NCI-H526 (cell line): ENCODE measurements around the gene PRKAB1.
"Not testable (repeated sequence)": the region's sequence is repeated elsewhere in the genome, so short reads cannot be mapped to it uniquely, and the experiment has no call there.

ENCODE experiments used
- DNase-seq, 2 experiments: peaks; one replicate each; lab custom pipeline; 2025; lab: John Stamatoyannopoulos, UW

Gene PRKAB1

GRCh38 chr12:119667577-119668323 lies at the start of gene PRKAB1:
PRKAB1 (plus strand) TSS chr12:119668133; CDS start chr12:119668245, 112 bp downstream.
- peak; percentile 96 to 99 for DNase-seq

- DNase-seq, result not testable (repeated sequence)
Measured at GRCh38 chr12:119618328-119618896, 49.5 kb upstream of the PRKAB1 start.

GRCh38 chr12:119620490-119620889 lies 47.4 kb upstream of the PRKAB1 start:
- no peak for DNase-seq

- DNase-seq, result no peak
Measured at GRCh38 chr12:119621878-119622277, 46.1 kb upstream of the PRKAB1 start.

GRCh38 chr12:119624966-119625365 lies 43.0 kb upstream of the PRKAB1 start:
- DNase-seq, result no peak

GRCh38 chr12:119627019-119627643 lies 40.8 kb upstream of the PRKAB1 start:
- no peak for DNase-seq

- no peak for DNase-seq
Measured at GRCh38 chr12:119627686-119628085, 40.2 kb upstream of the PRKAB1 start.

- DNase-seq, result no peak
Measured at GRCh38 chr12:119630223-119630780, 37.6 kb upstream of the PRKAB1 start.

- DNase-seq, result no peak
Measured at GRCh38 chr12:119630962-119631550, 36.9 kb upstream of the PRKAB1 start.

- DNase-seq, result no peak
Measured at GRCh38 chr12:119631930-119632678, 35.8 kb upstream of the PRKAB1 start.

- DNase-seq, result no peak
Measured at GRCh38 chr12:119634743-119635142, 33.2 kb upstream of the PRKAB1 start.

- no peak for DNase-seq
Measured at GRCh38 chr12:119642986-119643385, 24.9 kb upstream of the PRKAB1 start.

- DNase-seq, result no peak
Measured at GRCh38 chr12:119644930-119645329, 23.0 kb upstream of the PRKAB1 start.

GRCh38 chr12:119645535-119646059 lies 22.3 kb upstream of the PRKAB1 start:
- no peak for DNase-seq

- DNase-seq, result peak in 1 of 2 experiments; percentile 7
Measured at GRCh38 chr12:119649202-119649808, 18.6 kb upstream of the PRKAB1 start.

- DNase-seq, result no peak
Measured at GRCh38 chr12:119652665-119653064, 15.3 kb upstream of the PRKAB1 start.

- DNase-seq, result not testable (repeated sequence)
Measured at GRCh38 chr12:119657001-119657400, 10.9 kb upstream of the PRKAB1 start.

- DNase-seq, result not testable (repeated sequence)
Measured at GRCh38 chr12:119658166-119658565, 9.8 kb upstream of the PRKAB1 start.

- peak in 1 of 2 experiments; percentile 37 for DNase-seq
Measured at GRCh38 chr12:119659289-119659897, 8.5 kb upstream of the PRKAB1 start.

GRCh38 chr12:119660076-119660475 lies 7.9 kb upstream of the PRKAB1 start:
- DNase-seq, result no peak

GRCh38 chr12:119661882-119662281 lies 6.1 kb upstream of the PRKAB1 start:
- DNase-seq, result no peak
